ENCODE results near the gene HHAT.
A peak's percentile ranks its signal among the peaks of the same experiment; 100 is the strongest.

GRCh38 chr1:210407207-210407886 lies 78.6 kb downstream of the HHAT start:
- TF ChIP-seq GATA2 (IDR thresholded peaks at IDR 0.05; ENCODE audit: low read depth, low read length) (peak; percentile 64), GATA3 (IDR thresholded peaks at IDR 0.05; ENCODE audit: low read depth, low read length) (no peak)

Data from SH-SY5Y (cell line).